GM18858 (cell line): ENCODE results near the gene AGAP1.

ENCODE experiments used
- ATAC-seq: cut with Tn5 transposase; IDR thresholded peaks from one replicate; pipeline ENCODE4 v1.9.1; 2021; ENCODE audit not compliant: unreplicated experiment

The AGAP1 gene

DNA sequence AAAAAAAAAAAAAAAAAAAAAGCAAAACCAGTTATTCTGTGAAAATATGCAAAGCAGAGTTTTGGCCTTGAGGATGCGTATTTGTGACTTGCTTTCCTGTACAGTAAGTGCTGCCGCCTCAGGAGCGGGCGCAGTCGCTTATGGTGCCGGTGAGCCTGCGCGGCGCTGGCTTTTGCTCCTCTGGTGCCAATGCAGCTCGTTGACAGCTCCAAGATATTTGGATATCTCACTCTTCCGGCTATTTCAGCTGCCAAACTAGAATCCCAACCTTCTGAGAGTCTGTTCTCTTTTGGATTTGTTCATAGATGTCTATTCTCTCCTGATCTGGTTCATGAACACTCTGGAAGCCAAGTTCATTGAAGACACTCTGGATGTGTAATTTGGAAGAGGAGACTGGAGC is 184.1 kb downstream of the AGAP1 start:
- no peak for ATAC-seq

DNA sequence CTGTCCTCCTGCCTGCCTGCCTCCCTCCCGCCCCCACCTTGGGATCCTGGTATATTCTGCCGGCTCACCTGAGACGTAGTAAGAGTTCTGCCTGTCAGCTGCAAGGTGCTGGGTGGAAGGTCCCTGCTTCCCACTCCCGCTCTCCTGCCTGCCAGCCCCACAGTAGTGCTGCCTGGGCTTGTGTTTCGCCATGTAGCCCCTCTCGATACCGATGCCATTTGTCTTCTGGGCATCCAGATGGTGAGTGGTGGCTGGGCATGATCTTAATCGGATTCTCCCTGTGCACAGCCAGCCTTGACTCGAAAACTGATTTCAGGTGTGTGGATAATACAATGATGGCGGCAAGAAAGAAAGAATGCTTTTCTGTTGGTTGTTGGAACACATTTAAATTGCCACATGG is 184.9 kb downstream of the AGAP1 start:
- no peak for ATAC-seq

DNA sequence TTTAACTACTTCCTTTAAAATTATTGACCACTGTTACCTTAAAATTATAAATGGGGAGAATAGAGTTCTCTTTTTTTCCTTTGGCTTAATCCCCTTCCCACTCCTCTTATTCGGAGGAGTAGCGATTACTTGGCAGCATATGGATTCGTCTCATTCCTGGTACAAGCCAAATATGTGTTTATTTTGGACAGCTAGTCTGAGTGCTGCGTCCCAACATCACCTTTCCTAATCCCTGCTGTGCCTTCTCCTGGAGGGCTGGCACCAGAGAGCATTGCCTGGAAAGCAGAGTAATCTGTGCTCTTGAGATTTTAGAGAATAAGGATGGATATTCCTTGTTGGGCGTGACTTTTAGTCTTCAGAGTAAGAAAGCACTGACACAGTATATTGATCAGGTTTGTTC is 185.6 kb downstream of the AGAP1 start:
- ATAC-seq = no peak

DNA sequence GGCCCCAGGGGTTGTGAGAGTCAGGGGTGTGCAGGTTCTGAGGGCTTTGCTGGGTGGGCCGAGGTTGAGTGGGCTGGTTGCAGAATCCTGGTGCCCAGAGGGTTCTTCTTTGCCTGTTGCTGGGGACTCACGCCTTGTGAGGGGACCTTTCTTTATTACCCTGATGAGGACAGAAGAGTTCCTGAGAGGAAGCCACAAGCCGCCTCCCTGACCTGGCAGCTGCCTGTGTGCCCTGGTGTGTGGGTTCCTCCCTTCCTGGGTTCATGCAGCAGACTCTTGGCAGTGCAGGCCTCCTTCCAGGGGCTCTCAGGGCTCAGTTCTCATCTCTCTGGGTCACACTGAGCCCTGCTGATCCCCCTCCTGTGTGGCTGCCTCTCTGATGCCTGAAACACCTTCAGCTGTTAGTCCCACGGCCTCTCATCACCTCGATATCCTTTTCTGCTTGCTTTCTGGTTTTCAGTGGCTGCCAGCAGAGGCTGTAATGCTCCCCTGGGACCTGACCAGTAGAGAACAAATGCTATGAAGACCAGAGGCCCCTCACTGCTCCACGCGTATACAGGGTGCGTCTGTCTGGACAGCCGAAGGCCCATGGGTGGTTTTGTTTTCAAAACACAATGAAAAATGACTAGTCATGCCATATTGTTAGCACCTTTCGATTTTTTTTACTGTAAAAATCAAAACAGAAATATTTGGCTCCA is 191.3 kb downstream of the AGAP1 start:
- no peak for ATAC-seq

DNA sequence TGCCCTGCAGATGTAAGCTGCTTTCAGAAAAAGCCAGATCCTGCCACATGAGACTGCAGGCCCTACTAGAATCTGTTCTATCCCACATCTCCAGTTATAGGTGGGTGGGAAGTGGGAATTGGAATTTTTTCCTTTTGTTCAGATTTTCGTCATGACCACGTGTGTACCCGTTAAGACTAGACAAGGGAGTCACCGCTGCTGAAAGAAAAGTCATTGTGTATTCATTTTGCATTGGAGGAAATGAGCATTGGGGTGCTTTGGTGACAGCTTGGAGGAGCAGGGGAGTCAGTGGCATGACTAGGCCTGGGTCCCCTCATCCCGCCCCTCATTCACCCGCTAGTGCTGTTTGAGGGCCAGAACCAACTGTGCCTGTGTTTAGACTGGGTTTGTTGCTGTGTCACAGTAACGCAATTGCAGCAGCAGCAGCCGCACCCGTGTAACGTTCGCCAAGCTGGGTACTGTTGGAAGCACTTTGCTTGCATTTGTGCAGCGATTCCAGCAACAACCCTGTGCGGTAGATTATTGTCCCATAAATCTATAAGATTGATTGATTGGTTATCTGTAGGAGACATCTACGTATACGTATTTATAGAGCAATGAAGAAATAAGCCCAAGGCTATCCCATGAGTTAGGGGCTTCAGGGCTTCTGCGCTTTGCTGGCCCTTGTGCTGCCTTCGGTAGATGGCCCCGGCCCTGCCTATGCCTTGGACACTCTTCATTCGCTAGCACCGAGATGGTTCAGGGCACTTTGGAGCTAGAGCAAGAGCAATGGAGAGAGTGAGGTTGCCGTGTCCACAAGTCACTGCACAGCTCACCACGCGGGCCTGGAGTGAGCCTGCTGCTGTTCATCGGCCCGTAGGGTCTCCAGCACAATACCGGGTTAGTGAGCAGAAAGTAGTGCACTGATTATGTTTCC is 194.9 kb downstream of the AGAP1 start:
- no peak for ATAC-seq

DNA sequence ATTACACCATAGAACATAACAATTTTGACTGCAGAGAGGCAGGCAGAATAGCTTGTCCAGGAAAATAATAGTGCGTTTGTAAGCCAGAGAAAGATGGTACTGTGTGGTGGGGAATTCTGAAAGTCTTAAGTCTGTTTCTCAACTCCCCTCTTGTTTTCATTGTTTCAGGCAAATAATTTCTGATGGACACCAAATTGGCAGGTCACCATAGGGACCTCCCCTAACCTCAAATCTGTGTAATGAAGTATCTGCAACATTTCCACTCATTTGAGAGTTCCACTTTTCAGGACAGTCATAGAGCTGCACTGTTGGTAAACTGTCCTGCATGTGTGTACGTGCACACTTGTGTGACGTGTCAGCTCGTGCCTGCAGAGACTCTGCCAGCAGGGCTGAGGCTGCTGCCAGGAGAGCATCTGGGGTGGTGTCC is 195.6 kb downstream of the AGAP1 start:
- no peak for ATAC-seq

DNA sequence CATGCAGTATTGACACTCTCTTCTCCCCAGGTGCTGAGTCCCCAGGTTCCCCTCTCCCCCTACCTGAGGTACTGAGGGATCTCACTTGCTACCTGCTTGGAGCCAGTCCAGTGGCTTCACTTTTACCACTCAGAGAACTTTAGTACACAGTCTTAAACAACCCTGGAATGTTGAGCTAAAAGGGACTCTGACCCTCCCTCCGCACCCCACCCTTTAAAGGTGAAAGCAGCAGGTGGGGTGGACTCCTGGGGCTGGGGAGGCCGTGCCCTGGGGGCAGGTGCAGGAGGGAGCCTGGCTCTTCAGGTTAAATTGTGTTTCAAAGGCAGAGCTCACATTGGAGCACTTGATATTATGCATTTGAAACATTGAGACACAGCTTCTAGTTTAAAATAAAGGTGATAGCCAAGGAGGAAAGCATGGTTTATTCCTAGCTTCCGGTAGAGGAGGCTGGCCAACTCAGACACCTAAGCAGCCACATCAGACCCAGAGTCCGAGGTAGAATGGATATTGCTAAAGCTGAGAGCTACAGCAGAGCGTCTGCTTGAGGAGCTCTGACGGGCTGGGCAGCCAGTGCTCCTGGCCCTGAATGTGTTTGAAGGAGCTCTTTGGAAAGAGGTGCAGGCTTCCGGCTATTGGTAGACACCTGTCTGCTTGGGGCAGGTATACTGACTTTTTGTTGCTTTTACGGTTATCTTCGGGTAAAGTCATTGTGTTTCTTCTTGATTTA is 196.4 kb downstream of the AGAP1 start:
- ATAC-seq = no peak

DNA sequence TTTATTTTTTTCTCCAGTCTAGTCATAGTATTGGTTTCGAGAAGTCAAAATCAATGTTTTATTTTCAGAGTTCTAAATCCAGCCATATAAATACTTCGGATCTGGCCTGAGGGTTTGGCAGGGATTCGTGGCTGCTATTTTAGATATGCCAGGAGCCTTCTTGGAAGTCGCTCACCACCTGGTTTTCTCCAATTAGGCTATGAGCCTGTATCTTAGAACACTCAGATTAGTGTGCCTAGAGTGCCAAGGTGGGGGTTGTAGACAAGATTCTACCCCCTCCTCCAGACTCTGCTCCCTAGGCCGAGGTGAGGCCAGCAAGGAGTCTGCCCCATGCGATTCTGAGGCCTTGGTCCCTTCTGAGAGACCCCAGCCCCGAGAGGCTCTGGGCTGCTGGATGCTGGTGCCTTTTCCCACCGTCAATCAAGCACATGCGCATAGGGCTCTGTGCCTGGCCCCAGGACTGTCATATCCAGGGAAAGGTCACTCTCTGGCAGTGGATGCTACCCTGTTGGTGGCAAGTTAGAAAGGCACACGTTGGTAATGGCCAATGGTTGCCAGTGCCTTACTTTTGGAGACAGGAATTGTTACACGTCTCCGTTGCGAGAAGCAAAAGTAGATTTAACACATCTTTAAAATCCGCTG is 197.1 kb downstream of the AGAP1 start:
- no peak for ATAC-seq

DNA sequence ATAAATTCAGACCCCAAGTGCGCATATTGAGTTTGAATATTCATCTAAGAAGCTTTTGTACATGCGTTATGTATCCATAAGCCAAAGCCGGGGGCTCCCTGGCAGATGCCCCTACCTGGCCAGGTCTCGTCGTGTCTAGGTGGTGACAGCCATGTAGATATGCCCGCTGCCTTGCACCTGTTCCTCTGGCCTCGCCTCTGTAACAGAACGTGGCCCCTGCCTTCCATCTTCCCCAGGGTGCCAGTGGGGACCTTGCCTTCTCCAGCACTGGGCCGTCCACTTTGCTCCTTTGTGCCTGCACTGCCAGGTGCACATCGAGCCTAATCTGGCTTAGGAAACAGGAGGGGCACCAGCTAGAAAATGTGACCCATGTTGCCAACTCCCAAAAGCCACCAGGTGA is 198.2 kb downstream of the AGAP1 start:
- no peak for ATAC-seq

DNA sequence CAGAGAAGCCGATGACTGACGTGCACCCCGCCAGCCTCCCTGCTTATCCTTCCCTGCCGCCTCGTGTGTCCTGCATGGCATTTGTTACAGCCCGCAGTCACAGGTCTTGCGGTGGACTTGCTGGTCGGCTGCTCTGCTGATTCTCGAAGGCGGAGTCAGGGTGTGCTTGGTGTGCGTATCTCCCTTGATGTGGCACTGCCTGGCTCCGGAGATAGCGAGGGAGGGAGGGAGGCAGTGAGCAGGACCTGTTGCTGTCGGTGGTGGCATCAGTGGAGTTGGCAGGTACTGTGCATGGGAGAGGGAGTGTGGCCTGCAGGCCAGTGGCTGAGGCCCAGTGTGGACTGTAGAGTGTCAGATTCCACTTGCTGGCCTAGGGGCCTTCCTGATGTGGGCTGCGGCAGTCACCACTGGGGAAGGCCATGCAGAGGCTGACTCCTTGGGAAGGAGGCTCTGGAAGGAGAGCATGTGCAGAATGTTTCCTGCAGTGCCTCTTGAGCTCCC is 198.9 kb downstream of the AGAP1 start:
- ATAC-seq = no peak

DNA sequence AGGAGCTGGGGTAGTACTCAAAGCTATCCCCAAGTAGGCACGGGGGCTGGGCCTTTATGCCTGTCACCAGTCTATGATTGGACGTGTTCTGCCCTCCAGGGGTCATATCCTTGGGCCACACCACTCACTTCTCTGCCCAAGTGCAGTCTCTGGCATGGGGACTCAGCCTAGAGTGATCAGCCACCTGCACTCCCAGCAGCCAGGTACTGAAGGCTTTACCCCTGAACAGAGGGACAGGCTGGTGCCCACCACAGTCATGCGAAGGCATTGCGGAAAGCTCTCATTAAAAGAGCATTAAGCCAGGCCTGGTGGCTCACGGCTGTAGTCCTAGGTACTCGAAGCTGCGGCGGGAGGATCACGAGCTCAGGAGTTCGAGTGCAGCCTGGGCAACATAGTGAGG is 199.4 kb downstream of the AGAP1 start:
- ATAC-seq = no peak

DNA sequence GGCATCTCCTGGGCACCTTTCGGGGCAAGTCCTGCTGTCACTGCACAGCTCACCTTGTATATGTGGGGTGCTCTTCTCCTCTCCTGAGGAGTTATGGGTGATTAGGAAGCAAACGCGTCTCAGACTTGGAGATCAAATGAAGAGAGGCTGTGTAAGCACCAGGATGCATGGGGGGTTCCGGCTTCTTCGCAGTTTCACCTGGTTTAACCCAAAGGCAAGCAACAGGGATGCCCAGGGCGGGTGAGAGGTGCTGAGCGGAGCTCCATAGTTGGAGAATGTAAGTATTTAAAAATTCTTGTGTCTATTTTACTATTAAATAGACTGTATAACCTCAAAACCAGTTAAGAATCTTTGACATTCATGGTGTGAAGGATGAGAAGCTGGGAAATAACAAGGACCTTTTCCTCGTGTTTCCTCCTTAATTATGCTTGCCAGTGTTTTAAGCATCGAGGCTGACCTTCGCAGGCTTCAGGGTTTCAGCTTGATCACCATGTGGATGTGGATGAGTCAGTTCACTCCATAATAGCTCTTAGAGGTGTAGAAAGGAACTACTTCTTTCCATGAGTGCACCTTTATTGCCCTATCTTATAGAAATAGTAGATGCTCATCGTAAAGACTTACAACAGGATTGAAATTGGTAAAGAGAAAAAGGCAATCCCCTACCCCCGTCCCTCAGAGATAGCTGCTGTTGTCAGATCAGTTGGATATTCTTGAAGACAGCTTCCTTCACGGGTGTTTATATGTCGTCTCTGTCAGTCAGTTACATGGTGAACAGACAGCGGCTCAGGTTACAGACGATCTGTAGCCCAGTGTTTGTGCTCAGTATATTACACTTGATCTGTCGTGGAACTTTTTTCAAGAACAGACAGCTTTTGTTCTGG is 201.1 kb downstream of the AGAP1 start:
- ATAC-seq = no peak

DNA sequence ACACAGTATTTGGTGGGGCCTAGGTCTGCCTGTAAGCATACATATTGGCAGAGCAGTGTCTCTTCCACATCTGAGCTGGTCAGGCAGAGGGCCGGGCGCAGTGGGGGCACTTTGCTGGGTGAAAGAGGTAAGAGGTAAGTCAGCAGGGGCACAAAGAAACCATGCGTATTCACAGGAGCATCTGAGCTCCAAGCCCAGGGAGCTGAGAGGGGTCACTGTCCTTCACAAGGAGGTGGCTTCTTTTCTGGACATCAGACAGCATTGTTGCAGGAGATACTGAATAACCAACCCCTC is 201.7 kb downstream of the AGAP1 start:
- ATAC-seq = no peak

DNA sequence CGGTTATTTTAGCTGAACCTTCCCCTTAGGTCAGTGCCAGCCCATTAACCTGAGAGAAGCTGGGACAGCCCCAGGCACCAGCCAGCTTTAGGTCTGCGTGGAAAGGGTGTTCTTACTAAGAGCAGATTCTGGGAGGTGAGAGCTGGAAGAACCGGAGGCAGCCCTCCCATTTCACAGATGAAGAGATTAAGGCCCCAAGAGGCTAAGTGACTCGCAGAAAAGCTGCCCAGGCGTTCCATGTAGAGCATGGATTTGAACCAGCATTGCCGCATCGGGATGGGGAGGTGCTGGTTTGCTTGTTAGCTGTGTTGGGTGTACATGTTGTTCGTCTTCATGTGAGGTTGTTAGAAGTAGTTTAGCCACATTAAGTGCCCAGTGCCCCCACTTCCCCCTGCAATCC is 203.2 kb downstream of the AGAP1 start:
- no peak for ATAC-seq

DNA sequence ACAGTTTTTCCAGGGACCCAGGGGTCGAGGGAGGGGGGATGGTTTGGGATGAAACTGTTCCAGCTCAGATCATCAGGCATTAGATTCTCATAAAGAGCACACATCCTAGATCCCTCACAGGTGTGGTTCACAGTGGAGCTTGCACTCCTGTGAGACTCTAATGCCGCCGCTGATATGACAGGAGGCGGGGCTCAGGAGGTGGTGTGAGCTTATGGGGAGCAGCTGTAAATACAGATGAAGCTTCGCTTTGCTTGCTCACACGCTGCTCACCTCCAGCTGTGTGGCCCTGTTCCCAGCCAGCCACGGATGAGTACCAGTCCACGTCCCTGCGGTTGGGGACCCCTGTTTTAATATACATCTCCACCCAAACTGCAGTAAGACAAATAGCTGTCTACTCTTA is 204.2 kb downstream of the AGAP1 start:
- no peak for ATAC-seq

DNA sequence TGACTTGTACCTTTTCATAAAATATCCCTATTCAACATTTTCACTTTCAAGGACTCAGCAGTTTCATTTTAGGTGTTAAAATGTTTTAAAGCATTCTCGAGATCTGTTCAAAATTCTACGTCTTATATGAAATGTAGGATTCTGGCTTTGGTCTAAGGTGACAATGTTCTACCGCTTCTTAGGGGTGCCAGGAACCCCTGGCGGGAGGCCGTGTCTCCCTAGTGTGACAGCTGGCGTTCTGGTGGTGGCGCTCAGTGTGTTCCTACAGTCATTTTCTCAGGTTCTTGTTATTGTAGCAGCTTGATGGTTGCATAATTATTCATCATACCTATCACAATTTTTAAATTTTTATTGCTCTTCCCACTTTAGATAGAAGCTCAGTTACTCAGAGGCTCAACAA is 204.6 kb downstream of the AGAP1 start:
- no peak for ATAC-seq

DNA sequence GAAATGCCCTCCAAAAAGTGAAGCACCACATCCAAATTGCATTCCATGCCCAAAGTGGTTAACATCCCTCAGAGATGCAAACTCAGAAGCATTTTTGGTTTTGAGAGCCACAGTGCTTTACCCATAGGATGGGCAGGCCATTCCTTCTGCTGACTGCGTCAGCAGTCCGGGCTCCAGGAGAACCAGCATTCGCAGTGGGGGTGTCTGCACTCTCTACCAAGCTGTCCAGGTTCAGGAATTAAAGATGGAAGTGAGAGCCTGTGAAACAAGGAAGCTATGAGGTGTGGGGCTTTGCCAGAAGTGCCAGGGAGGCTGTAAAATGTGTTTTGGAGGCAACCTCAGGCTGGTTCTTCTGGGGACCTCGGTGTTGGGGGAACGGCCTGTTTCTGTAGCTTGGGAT is 205.7 kb downstream of the AGAP1 start:
- no peak for ATAC-seq

DNA sequence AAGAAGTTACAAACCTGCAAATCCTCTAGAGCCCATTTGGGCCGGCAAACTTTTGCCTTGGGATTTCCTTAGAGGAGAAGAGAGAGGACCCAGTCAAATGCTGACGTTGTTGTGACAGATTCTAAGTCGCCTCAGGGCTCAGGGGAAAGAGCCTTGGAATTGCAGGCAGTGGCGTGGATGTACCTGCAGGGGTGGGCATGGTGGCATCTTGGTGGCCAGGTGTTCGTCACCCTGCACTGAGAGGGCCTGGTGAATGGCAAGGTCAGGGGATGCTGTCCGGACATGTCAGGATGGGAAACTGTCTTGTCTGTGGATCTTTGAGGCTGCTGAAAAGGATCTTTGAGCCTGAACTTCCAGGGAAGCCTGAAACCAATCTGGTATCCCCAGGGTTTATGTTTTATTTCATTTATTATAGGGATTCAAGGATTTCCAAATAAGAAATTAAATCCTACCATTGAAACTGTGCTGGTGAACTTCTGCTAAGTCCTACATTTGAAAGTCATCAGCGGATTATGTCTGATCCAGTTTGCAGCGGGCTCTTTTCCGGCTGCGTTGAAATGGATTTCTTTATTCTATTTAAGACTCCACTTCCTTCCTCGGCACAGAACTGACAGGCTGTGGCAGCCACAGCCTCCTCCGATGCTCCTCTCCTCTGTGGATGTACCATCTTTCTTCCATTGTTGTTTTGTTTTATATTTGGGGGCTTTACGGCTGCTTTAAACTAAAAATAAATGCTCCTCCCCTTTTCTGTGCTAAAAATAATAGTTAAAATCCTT is 207.6 kb downstream of the AGAP1 start:
- ATAC-seq = no peak

DNA sequence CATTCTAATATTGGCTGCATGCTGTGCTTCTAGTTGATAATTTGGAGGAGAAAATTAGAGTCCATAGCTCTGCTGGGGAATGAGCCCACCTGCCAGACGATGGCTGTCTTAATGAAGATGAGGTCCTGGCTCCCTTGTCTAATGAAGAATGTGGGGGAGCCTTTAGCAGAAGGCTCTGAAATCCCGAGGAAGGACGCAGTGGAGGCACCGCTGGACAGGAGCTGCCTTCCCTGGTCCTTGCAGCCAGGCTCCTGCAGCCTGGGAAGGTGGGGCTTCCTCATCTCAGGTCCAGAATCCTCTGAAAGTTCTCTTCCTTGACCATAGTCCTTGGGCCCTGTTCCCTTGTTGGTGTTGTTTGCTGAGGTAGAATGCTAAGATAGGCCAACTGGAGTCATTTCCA is 208.3 kb downstream of the AGAP1 start:
- ATAC-seq = no peak
